Calu3 (cell line): ENCODE data around the gene IRS2. TPM values are rescaled to one million over a fixed set of nuclear protein-coding genes. Genes with fewer than 3 reads are reported as not detected.

ENCODE experiments used
- BruUV-seq: library from RNA; stranded (reverse); fragments of 400-500 nt; replicated peaks from 2 replicates; lab custom pipeline; 2021; lab: Mats Ljungman, UMichigan
- CTCF ChIA-PET: fragments of 300-600 bp; sonication (Branson Sonifier 250); formaldehyde crosslinking; loops from one replicate; lab custom pipeline; 2022; ENCODE audit warnings: antibody characterized with exemption; lab: Charles Lee
- DNase-seq: peaks from one replicate; pipeline ENCODE4 v3.0.0; 2022
- H3K27ac Mint-ChIP-seq: one replicate; pipeline ENCODE4 v1.8.0; 2022; ENCODE audit warnings: mixed read lengths; ENCODE audit not compliant: unreplicated experiment
- H3K27me3 Mint-ChIP-seq: one replicate; pipeline ENCODE4 v1.8.0; 2022; ENCODE audit warnings: mixed read lengths; ENCODE audit not compliant: unreplicated experiment
- H3K36me3 Mint-ChIP-seq: one replicate; pipeline ENCODE4 v1.8.0; 2022; ENCODE audit warnings: mild to moderate bottlenecking, moderate library complexity, mixed read lengths; ENCODE audit not compliant: insufficient read depth, unreplicated experiment
- H3K4me1 Mint-ChIP-seq: one replicate; pipeline ENCODE4 v1.8.0; 2022; ENCODE audit warnings: mild to moderate bottlenecking, low read depth, mixed read lengths; ENCODE audit not compliant: unreplicated experiment
- H3K4me3 Mint-ChIP-seq: one replicate; pipeline ENCODE4 v1.8.0; 2022; ENCODE audit warnings: mild to moderate bottlenecking, low read depth, moderate library complexity, mixed read lengths; ENCODE audit not compliant: unreplicated experiment
- H3K9me3 Mint-ChIP-seq: one replicate; pipeline ENCODE4 v1.8.0; 2022; ENCODE audit warnings: low read depth, mixed read lengths; ENCODE audit not compliant: unreplicated experiment
- CTCF ChIP-seq: fragments of 200-600 bp; IDR thresholded peaks from one replicate; pipeline ENCODE4 v1.8.0; 2022; ENCODE audit warnings: antibody characterized with exemption; ENCODE audit not compliant: unreplicated experiment
- intact Hi-C: fragments of 100-400 bp; cut with micrococcal nuclease; formaldehyde crosslinking; loops from one replicate; pipeline ENCODE4 v1.10.0; 2022; ENCODE audit not compliant: unreplicated experiment
- total RNA-seq: library from RNA; stranded (reverse); gene quantifications from 2 replicates; pipeline ENCODE4 v1.2.3, GENCODE V29; 2022

IRS2 gene
- total RNA-seq, 1 experiment from 2014 or later: 5.4 TPM

DNA sequence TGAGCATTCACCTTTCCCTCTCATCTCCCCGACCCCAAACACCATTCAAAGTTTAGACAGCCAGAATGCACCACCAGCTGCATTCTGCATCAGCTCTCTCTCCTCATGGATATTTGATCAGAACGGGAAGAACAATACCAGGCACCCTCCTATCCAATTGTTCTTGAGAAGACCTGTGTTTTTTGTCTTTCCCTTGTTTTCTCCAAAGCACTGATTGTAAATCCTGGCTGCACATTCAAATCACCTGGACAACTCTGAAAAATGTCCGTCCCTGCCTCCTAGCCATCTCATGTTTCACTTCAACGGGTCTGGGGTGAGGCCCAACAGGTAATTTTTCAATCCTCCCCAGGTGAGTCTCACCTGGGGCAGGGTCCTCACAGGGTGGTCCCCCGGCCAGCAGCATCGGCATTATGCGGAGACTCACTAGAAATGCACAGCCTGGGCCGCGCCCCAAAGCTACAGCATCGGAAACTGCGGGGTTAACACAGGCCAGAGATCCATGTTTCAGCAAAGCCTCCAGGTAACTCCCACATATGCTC lies 5.5 kb downstream of the IRS2 start:
- Mint-ChIP-seq H3K9me3 (no peaks in the 10 kb centered on the region), H3K4me3 (peak overlapping the region; percentile 82), H3K36me3 (peaks cover 18% of the 10 kb centered on the region), H3K27ac (peak overlapping the region; percentile 64), H3K27me3 (no peaks in the 10 kb centered on the region), H3K4me1 (peaks cover 7% of the 10 kb centered on the region)
- CTCF ChIA-PET: no interaction called here
- no peak for TF ChIP-seq CTCF
- DNase-seq: no peak
- no TSS peak for BruUV-seq
- intact Hi-C loops: no loop called here

- TSS peak; percentile 1 for BruUV-seq
- Mint-ChIP-seq H3K36me3 (peaks cover 18% of the 10 kb centered on the region), H3K27me3 (no peaks in the 10 kb centered on the region)
These were observed 6.4 kb downstream of the IRS2 start for GRCh38 chr13:109779876-109780510.

DNA sequence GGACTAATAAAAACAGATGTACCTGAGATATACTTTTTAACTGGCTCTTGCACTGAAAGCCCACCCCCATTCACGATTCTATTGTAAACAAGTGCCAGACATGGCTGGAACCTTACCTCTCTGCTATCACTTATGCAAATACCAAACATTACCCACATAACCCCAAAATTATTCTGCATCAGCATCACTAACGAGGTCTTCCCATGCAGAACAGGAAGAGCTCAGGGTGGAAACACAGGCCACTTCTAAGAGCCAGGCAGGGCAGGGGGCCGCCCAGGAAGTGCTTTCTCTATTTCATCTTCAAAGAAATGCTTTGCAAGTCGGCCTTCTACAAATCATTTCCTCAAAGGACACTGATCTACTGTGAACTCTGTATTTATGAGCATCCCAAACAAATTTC lies 7.3 kb downstream of the IRS2 start:
- no peak for TF ChIP-seq CTCF
- BruUV-seq: no TSS peak
- H3K4me3 Mint-ChIP-seq: peak overlapping the region; percentile 82
- H3K27me3 Mint-ChIP-seq: no peaks in the 10 kb centered on the region
- H3K4me1 Mint-ChIP-seq: peaks cover 8% of the 10 kb centered on the region
- intact Hi-C loops: loop anchor here (5.0 kb wide), 2 partner anchors 617 to 817 kb away; no protein-coding TSS in a partner anchor
- DNase-seq: no peak
- CTCF ChIA-PET: no interaction called here
- no peaks in the 10 kb centered on the region for H3K9me3 Mint-ChIP-seq
- peaks cover 18% of the 10 kb centered on the region for H3K36me3 Mint-ChIP-seq
- H3K27ac Mint-ChIP-seq: peak overlapping the region; percentile 28

More at GRCh38 chr13:109779876-109780510, 6.4 kb downstream of the IRS2 start:
- TF ChIP-seq CTCF: no peak
- peak overlapping the region; percentile 82 for H3K4me3 Mint-ChIP-seq
- peak overlapping the region; percentile 28 for H3K27ac Mint-ChIP-seq
- intact Hi-C loops: loop anchor here (5.0 kb wide), 2 partner anchors 618 to 818 kb away; no protein-coding TSS in a partner anchor
- CTCF ChIA-PET: interaction anchor here (0.6 kb wide), 1 partner anchor 12 kb away, joined by 6 read pairs; no protein-coding TSS in a partner anchor
- H3K9me3 Mint-ChIP-seq: no peaks in the 10 kb centered on the region
- H3K4me1 Mint-ChIP-seq: peaks cover 7% of the 10 kb centered on the region
- no peak for DNase-seq

GRCh38 chr13:109778102-109778542 lies 8.3 kb downstream of the IRS2 start:
- H3K36me3 Mint-ChIP-seq: peaks cover 17% of the 10 kb centered on the region
- no TSS peak for BruUV-seq
- no peaks in the 10 kb centered on the region for H3K27me3 Mint-ChIP-seq
- DNase-seq: no peak
- H3K4me3 Mint-ChIP-seq: peak overlapping the region; percentile 17
- no peak overlapping the region for H3K27ac Mint-ChIP-seq
- H3K4me1 Mint-ChIP-seq: peaks cover 17% of the 10 kb centered on the region
- CTCF ChIA-PET: no interaction called here
- TF ChIP-seq CTCF: no peak
- intact Hi-C loops: loop anchor here (5.0 kb wide), 2 partner anchors 616 to 816 kb away; no protein-coding TSS in a partner anchor
- H3K9me3 Mint-ChIP-seq: no peaks in the 10 kb centered on the region
